Measurements from ENCODE around the gene HEATR3.
A peak's percentile ranks its signal among the peaks of the same experiment; 100 is the strongest.

The HEATR3 gene

DNA sequence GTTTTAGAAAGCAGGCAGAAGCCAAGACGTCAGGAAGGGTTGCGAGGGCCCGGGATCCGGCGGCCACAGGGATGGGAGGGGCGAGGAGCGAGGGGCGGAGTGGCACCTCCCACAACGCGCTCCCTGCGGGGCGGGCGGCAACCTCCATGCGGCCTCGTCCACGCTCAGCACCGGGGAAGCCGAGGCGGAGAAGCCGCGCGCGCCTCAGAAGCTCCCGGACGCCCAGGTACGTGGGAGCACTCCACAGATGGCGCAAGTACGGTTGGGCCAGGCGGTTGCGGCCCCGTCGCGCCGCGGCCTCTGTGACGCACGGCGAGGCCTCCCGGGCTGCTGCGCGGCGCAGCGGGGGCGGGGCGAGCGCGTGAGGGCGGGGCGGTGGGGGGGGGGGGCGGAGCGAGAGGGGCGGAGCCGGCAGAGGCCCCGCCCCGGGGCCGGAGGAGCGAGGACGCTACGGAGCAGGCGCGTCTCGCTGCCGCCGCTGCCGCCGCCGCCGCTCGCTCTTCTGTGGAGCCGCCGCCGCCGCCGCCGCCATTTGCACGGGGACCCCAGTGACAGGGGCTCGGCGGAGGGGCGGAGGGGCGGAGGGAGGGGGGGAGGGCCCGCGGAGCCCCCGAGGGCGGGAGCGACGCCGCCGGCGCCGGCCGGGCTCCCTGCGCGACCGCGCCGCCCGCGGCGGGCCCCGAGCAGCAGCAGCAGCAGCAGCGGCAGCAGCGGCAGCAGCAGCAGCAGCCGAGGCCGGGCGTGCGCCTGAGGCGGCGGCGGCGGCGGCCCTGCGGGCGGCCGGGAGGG, 87.2 kb downstream of the HEATR3 start, which contains the start of gene TENT4B:
TSS of gene TENT4B (plus strand) at position 500 of the 789 bp plus-strand sequence. CDS start 316 bp downstream, outside the sequence.
- DNase-seq (ENCODE audit: low read depth): peak; percentile 71

DNA sequence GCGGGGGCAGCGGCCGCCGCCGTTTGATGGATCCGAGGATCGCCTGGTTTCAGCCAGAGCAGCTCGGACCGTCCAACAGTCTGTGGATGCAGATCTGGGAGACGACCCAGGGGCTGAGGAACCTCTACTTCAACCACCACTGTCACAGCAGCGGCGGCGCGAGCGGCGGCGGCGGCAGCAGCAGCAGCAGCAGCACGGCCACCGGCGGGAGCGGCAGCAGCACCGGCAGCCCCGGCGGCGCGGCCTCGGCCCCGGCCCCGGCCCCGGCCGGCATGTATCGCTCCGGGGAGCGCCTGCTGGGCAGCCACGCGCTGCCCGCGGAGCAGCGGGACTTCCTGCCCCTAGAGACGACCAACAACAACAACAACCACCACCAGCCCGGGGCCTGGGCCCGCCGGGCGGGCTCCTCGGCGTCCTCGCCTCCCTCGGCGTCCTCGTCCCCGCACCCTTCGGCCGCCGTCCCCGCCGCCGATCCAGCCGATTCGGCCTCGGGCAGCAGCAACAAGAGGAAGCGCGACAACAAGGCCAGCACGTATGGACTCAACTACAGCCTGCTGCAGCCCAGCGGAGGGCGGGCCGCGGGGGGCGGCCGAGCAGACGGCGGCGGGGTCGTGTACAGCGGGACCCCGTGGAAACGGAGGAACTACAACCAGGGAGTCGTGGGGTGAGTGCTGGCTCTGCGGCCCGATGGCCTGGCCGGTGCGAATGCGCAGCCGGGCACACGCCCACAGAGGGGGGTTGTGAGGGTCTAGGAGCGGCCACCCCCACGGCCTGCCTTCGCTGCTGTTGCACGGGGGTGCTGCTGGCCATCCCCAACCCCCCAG, 88.0 kb downstream of the HEATR3 start:
- DNase-seq (ENCODE audit: low read depth): no peak

DNA sequence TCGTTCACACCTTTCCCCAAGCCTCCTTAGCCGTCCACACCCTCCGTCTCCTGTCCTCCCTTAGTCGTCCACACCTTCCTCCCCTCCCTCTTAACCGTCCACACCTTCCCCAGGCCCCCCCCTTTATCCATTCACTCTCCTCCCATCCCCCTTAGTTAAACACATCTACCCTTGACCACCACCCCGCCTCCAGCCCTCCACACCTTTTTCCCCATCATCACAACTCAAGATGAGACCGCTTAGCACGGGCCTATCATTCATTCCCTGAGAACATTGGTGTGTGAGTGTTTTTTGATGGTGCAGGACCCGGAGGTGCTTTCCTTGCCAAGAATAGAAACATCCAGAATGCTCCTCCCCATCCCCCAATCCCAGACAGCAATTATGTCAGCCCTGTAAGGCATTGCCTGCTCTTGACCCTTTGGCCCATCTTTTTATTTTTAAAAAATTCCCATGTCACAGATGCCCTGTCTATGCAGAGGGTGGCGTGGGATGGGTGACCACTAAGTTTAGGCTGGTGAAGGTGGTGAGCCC, 88.7 kb downstream of the HEATR3 start:
- DNase-seq (ENCODE audit: low read depth): no peak

DNA sequence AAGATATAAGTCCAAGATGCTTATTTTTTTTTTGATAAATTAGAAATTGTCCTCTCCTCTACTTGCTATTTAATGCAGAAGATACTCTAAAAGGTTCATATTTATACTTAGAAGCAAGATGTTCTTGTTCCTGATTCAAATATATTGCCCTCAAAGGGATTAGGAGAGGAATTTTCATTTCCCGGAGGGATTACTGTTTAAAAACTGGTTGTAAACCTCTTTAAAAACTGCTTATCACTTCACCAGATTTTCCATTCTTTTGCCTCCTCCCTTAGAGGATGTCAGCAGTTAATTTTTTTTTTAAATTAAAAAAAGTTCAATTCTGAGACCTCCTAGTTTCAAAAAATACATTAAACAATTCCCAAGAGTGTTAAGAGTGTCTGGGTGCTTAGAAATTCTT, 90.2 kb downstream of the HEATR3 start:
- DNase-seq (ENCODE audit: low read depth): no peak

All from stimulated activated CD8-positive, alpha-beta memory T cell treated with anti-CD3 and anti-CD28 coated beads, Interleukin-15, amount 100 ng/mL, for 1 hour (primary cell).